GM21717 (cell line): ENCODE measurements around the gene NOS1.

ENCODE experiments used
- ATAC-seq: cut with Tn5 transposase; IDR thresholded peaks from one replicate; pipeline ENCODE4 v1.9.1; 2021; ENCODE audit warnings: mild to moderate bottlenecking, moderate library complexity; ENCODE audit not compliant: unreplicated experiment

NOS1 gene

DNA sequence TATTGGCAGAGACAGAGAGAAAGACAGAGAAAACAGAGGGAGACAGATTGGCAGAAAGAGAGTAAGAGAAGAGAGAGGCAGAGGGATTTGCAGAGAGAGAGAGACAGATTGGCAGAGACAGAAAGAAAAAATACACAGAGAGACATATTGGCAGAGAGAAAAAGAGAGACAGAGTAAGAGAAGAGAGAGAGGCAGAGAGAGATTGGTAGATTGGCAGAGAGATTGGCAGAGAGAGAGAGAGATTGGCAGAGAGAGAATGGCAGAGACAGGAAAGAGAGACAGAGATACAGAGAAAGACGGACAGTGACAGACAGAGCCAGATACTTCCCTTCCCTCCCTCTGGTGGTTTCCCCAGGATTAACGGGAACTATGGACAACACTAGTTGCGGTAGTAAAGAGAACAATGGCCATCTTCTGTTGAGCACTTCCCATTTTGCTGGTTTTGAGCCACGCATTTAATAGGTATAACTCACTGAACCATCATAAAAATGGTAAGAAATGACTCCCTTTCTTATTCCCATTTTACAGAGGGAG, 2.6 kb upstream of the NOS1 start:
- ATAC-seq, result no peak

DNA sequence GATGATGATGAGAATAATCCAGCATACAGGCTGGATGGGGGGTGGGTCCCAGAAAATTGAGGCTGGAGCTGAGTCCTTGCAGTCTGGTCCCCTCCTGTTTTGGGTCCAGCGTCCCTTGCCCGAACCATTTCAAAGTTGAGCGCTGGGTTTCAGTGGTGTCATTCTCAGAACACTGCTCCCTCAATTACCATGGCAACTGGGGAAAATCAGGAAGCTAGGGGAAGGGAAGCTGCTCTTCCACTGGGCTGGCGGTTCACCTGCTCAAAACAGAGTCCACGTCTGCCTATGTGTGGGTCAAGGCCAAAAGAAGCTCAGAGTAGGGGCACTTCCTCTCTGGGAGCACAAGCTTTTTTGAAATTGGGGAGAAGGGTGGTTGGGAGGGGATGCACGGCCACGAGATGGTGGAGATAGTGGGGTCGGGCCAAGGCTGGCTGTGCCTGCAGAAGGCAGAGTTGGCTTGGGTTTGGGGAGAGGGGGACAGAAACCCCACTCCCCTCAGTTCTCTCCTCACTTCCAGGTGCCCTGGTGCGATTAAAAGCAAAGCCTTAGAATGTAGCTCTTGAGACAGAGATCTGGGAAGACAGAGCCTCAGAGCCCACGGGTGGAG, 1.7 kb upstream of the NOS1 start:
- ATAC-seq, result no peak

DNA sequence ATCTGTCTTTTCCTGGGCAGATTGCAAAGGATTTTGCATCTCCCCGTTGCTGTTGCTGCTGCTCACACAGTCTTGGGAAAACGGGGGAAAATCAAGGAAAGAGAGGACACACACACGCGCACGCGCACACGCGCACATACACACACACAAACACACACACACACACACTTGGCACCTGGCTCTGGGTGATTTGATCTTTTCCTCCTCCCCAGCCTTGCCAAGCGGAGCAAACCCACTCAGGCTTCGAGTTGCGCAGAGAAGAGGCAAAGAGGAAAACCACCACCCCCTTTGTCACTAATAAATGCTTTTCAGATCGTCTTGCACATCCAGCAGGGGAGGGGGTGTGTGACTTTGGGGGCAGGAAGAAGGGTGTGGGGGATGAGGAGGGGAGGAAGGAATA, 965 bp upstream of the NOS1 start:
- ATAC-seq, result no peak

DNA sequence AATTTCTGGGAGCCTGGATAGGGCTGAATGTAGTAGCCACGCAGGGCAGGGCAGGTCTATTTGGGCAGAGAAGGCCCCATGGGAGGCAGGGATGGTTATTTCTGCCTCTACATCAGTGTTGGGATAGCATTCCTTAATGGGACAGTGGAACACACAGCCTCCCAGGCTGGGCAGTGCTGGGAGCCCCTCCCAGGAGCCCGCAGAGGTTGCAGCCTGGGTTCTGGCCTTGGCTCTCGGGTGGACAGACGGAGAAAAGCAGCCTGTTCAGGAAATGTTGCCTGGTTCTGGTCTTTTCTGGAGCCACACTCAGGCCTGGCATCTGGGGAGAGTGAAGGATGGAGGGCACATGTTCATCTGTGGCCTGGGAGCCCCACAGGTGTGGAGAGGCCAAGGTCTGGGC, 479 bp upstream of the NOS1 start:
- ATAC-seq, result no peak

DNA sequence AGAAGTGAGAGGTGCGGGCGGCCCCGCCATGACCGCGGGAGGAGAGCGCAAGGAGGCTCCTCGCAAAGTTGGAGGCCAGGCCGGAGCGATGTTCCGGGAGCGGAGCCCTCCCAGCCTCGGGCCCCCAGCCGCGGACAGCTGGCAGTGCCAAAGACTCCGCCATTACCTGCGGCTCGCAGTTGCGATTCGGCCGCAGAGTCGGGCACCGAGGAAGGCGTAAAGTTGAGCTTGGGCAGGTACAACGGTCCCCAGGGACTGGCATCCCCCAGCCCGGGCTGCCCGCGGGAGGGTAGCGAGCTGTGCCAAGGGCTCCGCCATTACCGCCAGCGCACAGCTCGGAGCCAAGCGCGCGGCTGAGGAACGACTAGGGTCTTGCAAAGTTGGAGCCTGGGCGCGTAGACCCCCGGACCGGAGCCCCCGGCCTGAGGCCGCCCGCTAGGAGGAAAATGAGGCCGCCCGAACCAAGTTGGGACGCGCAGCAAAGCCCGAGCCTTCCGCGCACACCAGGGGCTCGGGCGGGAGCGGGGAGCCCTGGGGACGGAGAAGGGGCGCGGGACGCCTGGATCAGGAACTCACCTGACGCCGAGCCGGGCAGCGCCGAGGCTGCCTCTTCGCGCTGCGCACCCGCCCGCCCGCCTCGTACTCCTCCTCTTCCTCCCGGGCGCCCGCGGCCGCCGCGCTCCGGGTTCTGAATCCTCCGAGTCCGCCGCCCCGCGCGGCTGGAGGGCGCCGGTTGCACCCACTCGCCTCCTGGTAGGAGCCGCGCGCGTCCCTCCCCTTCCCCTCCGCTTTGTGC, 677 bp downstream of the NOS1 start:
- no peak for ATAC-seq

DNA sequence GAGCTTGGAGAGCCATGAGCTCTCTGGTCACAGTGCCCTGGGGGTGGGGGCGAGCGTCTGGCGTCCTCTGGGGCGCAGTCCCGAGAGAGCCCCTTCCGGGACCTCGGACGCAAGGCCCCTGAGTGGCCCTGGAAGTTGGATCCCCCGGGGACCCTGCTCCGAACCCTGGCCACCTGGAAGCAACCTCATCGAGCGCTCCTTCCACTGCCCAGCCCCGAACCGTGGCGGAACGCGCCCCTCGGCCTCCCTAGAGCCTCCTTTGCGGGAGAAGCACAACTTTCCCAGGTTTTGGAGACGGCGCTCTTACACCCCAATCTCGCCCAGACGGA, 1.2 kb downstream of the NOS1 start:
- ATAC-seq, result no peak

DNA sequence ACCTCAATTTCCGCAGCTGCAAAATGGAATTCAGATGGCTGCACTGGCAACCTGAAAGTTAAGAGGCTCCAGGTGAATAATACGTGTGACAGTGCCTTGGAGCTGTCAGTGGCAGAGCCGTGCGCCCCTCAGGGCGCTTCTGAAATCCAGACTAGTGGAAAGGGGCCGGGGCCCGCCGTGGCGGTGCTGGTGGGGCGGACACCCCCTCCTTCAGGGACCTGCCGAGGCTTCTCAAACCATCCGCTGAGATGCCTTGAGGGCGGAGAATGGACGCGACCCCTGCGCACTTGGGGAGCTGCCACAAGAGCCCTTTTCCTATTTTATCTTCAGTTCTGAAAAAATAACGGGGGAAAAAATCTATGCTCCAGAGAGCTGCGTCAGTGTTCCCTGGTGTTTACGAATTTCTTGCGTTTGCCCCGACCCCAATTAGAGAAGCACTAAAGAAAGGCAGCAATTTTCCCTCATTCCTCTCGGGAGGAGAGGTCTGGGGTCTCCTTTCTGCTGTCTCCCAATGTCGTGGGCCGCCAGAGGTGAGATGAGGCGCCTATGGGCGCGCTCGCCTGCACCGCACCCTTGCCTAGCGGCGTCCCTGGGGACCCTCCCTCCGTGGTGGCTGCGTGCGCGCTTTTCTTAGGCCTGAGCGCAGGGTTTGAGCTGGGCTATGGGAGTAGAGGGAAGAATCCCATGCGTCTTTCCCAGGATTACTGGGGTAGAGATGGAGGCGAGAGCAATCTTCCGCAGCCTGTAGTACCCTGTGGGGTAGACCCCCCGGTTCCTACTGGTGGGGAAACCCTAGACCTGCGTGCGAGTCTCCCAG, 2.2 kb downstream of the NOS1 start:
- no peak for ATAC-seq

DNA sequence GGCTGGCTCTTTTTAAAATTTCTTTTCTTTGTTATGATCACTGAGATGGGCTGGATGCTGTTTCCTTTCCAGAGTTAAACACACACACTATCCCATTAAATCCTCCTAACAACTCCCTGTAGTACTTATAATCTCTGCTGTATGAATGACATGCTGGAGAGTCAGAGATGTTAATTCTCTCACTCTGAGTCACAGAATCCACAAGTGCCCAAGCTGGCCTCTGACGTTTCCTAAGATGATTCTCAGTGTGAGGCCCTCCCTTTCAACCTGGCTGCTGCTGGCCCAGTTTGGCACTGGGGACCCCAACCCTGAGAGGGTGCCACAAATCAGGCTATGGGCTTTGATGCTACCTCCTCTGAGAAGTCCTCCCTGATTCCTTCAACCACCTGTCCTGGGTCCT, 5.4 kb downstream of the NOS1 start:
- ATAC-seq, result no peak

DNA sequence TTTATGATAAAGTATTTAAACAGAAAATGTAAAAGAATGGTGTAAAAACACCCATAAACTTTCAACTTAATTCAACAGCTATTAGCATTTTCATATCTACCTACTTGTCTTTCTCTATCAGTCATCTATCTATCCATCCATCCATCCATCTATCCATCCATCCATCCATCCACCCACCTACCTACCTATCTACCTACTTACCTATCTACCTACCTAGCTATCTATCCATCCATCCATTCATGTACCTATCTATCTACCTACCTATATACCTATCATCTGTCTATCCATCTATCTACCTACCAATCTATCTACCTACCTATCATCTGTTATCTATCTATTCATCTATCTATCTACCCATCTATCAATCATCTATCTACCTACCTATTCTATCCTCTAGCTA, 8.5 kb downstream of the NOS1 start:
- ATAC-seq, result no peak

DNA sequence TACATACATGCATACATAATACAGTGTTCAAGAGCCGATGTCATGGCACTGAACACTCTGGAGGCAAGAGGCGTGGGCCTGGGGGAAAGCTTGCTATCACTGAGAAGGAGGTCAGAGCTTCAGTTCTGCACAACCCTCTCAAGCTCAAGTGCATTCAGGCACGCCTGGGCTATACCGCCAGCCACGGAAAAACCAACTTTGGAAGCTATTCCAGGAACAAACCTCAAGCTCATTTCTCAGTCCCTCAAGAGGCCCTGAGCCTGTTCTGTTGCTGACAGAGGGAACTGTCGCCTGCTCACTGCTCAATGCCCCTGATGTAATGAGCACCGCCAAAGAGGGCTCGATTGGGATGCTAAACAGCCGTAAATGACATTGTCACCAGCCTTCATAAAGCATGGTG, 9.2 kb downstream of the NOS1 start:
- ATAC-seq, result no peak

DNA sequence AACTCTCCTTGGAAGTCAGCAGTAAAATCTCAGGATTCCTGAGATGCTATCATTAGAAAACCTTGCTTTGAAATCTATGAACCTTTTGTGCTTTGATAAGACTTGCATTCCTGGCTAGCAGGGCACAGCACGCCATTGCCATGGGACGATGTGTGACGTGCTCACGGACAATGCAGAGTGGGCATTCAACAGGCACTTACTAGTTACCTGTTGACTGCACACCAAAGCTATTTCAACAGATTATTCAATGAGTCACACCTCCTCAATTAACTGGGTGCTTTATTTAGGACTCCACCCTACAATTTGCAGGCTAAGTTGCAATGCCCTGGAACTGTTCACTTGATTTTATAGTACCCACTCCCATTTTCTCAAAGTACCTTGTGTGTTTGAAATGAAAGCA, 11.3 kb downstream of the NOS1 start:
- ATAC-seq, result no peak

DNA sequence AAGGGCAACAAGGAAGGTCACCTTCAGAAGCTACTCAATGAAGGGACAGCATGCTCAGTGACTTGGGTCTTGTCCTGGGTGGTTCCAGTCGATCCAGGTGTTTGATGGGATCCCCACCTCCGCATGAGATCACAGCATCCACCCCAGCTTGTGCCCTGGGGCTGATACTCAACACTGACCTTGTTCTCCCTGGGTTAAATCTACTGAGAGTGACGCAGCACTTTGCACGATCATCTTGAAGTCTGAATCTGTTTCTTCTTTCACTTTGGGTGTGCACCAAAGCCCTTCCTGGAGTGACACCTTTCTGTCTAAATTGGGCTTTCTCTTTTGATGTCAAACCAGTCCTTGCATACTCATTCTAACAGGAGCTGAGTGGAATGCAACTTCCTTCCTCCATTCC, 13.8 kb downstream of the NOS1 start:
- ATAC-seq, result no peak

DNA sequence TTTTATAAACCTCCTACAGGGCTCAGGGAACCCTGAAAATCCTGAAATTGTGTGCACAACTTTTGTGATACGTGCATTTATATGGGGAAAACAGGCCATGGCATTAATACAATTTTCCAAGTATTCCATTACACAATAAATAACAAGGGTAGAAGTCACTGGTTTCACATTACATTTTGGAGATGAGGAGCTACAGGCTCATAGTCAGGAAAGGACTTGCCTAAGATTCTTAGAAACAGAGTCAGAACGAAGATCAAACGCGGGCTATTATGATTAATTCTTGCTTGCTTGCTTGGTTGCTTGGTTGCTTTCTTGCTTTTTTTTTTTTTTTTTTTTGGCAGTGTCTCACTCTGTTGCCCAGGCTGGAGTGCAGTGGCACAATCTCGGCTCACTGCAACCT, 16.7 kb downstream of the NOS1 start:
- ATAC-seq, result no peak

DNA sequence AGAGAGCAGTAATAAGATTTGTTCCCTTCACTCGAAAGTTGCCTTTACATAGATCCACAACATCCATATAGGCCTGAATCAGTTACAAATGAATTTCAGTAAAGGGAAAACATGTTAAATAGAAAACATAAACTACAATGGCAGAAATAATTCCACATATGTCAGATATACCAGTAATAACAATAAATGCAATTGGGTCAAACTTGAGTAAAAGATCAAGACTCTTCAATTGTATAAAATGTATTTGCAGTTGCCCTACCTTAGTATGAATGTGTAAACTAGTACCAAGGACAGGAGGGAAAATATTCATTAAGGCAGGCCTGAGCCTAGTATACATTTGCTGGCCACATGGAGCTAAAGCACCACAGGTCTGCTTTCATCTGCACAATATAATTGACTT, 17.6 kb downstream of the NOS1 start:
- ATAC-seq, result no peak

DNA sequence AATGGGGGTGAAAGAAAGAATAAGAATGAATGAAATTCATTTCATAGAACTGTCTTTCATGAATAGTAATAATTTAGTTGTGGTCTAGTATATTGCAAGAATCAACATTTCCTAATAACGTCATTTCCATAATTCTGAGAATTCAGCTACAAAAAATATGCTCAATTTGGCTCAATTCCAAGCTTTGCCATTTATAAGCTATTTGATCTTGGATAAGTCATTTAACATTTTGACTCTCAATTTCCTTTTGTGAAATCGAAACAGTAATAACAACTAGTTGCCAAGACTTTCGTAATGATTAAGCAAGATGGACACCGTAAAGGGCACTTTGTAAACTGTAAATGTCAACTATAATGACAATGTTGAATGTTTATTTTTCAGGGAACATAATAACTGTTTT, 18.1 kb downstream of the NOS1 start:
- ATAC-seq, result no peak

DNA sequence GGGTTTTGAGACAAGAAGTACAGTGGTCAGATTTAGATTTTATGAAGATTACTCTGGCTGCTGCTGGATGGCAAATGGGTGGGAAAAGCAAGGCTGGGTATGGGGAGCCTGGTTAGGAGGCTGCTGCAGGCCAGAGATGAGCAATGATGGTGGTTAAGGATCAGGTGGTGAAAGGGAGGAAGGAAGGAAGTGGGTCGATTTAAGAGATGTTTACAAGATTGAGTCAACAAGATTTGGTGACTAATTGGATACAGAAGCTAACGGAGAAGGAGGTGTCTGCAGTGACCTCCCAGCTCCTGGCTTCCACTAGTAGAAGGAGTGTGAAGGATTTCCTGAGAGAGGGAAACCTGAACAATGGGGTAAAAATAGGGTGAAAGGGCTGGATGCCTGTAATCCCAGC, 18.7 kb downstream of the NOS1 start:
- ATAC-seq, result no peak

DNA sequence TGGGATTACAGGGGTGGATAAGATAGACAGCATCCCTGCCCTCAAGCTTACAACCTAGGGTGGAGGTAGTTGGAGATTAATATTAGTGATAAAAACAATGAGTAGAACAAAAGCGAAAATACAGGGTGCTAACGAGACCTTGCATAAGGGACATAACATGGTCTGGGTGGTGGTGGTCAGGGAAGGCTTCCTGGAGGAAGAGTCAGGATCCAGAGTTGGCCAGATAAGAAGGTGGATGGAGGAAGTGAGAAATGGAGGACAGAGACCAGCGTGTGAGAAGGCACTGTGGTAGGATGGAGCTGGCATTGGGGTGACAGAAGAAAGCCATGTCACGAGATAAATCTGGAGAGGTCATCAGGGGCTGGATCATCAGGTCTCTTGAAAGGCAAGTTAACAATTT, 19.2 kb downstream of the NOS1 start:
- ATAC-seq, result no peak

DNA sequence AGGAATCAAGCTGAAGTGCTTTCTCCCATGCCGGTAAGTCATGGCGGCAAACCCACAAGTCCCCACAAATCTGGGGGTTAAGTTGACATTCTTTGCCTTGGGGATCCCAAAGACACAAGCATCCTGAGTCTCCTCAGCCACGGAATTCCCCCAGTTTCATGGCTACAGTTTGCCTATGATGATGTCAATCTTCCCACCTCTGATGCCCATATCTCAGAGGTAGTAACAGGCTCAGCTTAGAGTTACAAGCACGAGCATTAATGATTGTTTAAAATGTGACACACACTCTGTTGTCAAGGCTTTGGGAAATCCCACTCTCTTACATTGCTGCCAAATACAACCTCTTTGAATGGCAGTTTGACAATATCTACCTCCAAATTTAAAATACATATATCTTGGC, 22.3 kb downstream of the NOS1 start:
- no peak for ATAC-seq

DNA sequence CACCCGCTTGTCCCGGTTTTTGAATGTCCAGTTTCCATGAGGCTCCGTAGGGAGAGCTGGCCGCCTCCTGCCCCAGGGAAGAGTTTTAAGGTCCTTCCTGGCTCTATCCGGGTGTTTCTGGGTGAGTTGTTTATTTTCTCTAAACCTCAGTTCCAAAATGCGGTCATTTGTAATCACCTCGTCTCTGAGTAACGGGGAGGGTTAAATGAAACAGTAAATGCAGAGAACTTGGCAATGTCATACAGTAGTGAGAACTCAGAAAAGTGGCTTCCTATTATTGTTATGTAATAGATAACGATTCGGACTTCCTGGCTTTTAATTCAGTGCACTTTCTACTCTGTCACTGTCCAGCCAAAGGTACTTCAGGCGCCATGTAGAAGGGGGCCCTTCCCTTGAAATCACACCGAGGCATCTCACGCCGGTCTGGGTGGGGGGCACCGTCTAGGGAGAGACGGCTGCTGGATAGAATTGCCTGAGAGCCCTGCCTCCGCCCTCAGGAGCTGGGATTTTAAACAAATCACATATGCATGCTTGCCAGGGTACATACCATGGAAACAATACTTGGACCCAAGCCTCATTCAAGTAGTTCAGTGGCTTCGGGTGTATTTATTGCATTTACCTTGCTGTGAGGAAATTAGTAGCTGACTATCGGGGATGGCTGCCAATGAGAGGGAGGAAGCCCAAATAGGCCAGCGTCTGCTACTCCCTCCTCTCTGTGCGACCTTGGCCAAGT, 26.4 kb downstream of the NOS1 start:
- ATAC-seq, result no peak

DNA sequence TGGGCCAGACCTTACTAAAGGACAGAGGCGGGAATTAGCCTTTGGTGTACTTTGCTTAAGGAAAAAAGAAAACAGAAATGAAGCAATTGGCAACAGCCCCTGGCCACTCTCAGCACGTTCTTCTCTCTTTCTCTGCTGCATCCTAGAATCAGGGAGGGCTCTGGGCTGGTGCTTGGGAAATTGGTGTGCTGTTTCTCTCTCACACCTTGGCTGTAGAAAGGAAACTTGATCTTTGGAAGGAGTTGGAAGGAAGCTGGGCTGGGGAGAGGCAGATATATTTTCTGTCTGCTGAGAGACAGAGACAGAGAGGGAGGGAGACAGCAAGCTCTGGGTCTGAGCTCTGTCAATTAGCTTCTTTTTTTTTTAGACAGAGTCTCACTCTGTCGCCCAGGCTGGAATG, 27.4 kb downstream of the NOS1 start:
- ATAC-seq, result no peak

DNA sequence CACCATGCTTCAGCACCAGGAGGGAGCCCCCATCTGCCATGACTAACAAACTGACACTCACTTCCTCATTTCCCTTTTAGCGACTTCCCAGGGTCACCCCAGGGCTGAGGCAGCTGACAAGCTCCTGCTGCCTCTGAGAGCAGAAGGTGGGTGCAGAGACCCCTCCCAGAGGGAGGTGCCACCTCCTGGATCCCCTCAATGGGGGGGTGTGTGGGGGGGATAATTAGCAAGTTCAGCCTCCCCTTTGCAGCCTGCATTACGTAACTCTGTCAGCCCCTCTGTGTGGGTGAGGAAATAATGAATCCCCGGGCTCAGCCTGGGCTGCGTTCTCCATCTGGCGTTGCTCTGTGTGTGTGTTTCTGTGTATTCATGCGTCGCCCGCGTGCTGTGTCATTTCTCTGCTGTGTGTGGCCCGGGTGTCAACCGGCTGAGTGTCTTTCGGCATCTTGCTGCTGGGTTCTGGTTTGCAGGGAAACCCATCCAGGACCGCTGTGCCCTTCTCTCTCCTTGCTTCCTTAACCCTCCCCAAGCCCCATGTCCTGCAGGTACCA, 28.0 kb downstream of the NOS1 start:
- no peak for ATAC-seq
